ENCODE measurements around the gene PRKRA. TPM values are rescaled to one million over a fixed set of nuclear protein-coding genes. Genes with fewer than 3 reads are reported as not detected.

The PRKRA gene
- total RNA-seq, 3 donors from 2014 or later, result 61.3 to 73.9 (median 69.1) TPM

GRCh38 chr2:178422097-178422496 is 28.9 kb downstream of the PRKRA start:
- Histone ChIP-seq H3K27ac (no peak overlapping the region), H3K9me3 (peaks cover 0 to 6% of the 10 kb centered on the region in 2 donors), H3K27me3 (no peaks in the 10 kb centered on the region), H3K4me3 (no peak overlapping the region), H3K4me1 (no peaks in the 10 kb centered on the region), H3K36me3 (no peaks in the 10 kb centered on the region)
- DNase-seq (ENCODE audit: low spot score in 2 of 2), result no peak
- TF ChIP-seq POLR2AphosphoS5 (IDR thresholded peaks at IDR 0.05) (no peak), POLR2A (IDR thresholded peaks at IDR 0.05) (no peak), CTCF (IDR thresholded peaks at IDR 0.05) (no peak)
- intact Hi-C loops (cut with DNase I; ENCODE audit: low total_unique reads), result no loop called here

- no peak for TF ChIP-seq CTCF (IDR thresholded peaks at IDR 0.05)
- no peak for TF ChIP-seq POLR2A (IDR thresholded peaks at IDR 0.05)
- TF ChIP-seq POLR2AphosphoS5 (IDR thresholded peaks at IDR 0.05), result no peak
- intact Hi-C loops (cut with DNase I; ENCODE audit: low total_unique reads), result no loop called here
- Histone ChIP-seq H3K36me3 (no peaks in the 10 kb centered on the region), H3K4me1 (no peaks in the 10 kb centered on the region), H3K4me3 (no peak overlapping the region), H3K27me3 (no peaks in the 10 kb centered on the region), H3K9me3 (peaks cover 0 to 6% of the 10 kb centered on the region in 2 donors), H3K27ac (no peak overlapping the region)
- no peak for DNase-seq (ENCODE audit: low spot score in 2 of 2)
These were observed 30.4 kb downstream of the PRKRA start for GRCh38 chr2:178420463-178420999.

GRCh38 chr2:178419123-178419522 is 31.9 kb downstream of the PRKRA start:
- Histone ChIP-seq H3K27ac (no peak overlapping the region), H3K9me3 (peaks cover 0 to 2% of the 10 kb centered on the region in 2 donors), H3K4me3 (no peak overlapping the region), H3K27me3 (no peaks in the 10 kb centered on the region), H3K4me1 (no peaks in the 10 kb centered on the region), H3K36me3 (no peaks in the 10 kb centered on the region)
- TF ChIP-seq CTCF (IDR thresholded peaks at IDR 0.05) (peak in 2 of 3 donors; percentile 18 to 27), POLR2A (IDR thresholded peaks at IDR 0.05) (no peak), POLR2AphosphoS5 (IDR thresholded peaks at IDR 0.05) (no peak)
- intact Hi-C loops (cut with DNase I; ENCODE audit: low total_unique reads), result no loop called here
- DNase-seq (ENCODE audit: low spot score in 2 of 2), result no peak

GRCh38 chr2:178418426-178418825 is 32.5 kb downstream of the PRKRA start:
- no peak overlapping the region for H3K4me3 ChIP-seq
- no peaks in the 10 kb centered on the region for H3K36me3 ChIP-seq
- H3K9me3 ChIP-seq, result no peaks in the 10 kb centered on the region
- TF ChIP-seq POLR2AphosphoS5 (IDR thresholded peaks at IDR 0.05) (no peak), POLR2A (IDR thresholded peaks at IDR 0.05) (no peak), CTCF (IDR thresholded peaks at IDR 0.05) (no peak)
- H3K27ac ChIP-seq, result no peak overlapping the region
- intact Hi-C loops (cut with DNase I; ENCODE audit: low total_unique reads), result no loop called here
- H3K4me1 ChIP-seq, result no peaks in the 10 kb centered on the region
- no peaks in the 10 kb centered on the region for H3K27me3 ChIP-seq
- no peak for DNase-seq (ENCODE audit: low spot score in 2 of 2)

GRCh38 chr2:178417916-178418315 is 33.1 kb downstream of the PRKRA start:
- Histone ChIP-seq H3K4me3 (no peak overlapping the region), H3K27me3 (no peaks in the 10 kb centered on the region), H3K36me3 (no peaks in the 10 kb centered on the region), H3K27ac (no peak overlapping the region), H3K4me1 (no peaks in the 10 kb centered on the region), H3K9me3 (no peaks in the 10 kb centered on the region)
- intact Hi-C loops (cut with DNase I; ENCODE audit: low total_unique reads), result no loop called here
- no peak for DNase-seq (ENCODE audit: low spot score in 2 of 2)
- no peak for TF ChIP-seq CTCF (IDR thresholded peaks at IDR 0.05)
- no peak for TF ChIP-seq POLR2AphosphoS5 (IDR thresholded peaks at IDR 0.05)

Measured in breast epithelium (tissue), 4 donors.